Small intestine (tissue), 7 donors: ENCODE data around the gene PSRC1. TPM values are rescaled to one million over a fixed set of nuclear protein-coding genes. Genes with fewer than 3 reads are reported as not detected.

ENCODE experiments used
- DNase-seq, 2 donors: peaks; one replicate each; pipeline versions ENCODE4 v3.0.0 to v3.0.0-alpha.2; 2013
- FAIRE-seq: peaks from 2 replicates; lab custom pipeline; 2012; peaks lifted over from hg19 to GRCh38; lab: Jason Lieb, UNC
- H3K27ac ChIP-seq, 3 donors: one replicate each; pipeline ENCODE4 v1.5.1; 2013; ENCODE audit warnings: low read length in 2 of 3, mild to moderate bottlenecking in 2 of 3, control low read depth in 1 of 3, inconsistent platforms in 1 of 3, low read depth in 1 of 3, moderate library complexity in 1 of 3
- H3K27me3 ChIP-seq, 3 donors: one replicate each; pipeline ENCODE4 v1.6.1; 2013; ENCODE audit warnings: low read length in 3 of 3, inconsistent platforms in 1 of 3; ENCODE audit not compliant: control insufficient read depth in 3 of 3, insufficient read depth in 3 of 3
- H3K36me3 ChIP-seq, 3 donors: one replicate each; pipeline ENCODE4 v1.6.1; 2013; ENCODE audit warnings: low read length in 3 of 3, inconsistent platforms in 1 of 3, low read depth in 1 of 3, mild to moderate bottlenecking in 1 of 3, moderate library complexity in 1 of 3; ENCODE audit not compliant: control insufficient read depth in 3 of 3, insufficient read depth in 2 of 3
- H3K4me1 ChIP-seq, 3 donors: one replicate each; pipeline ENCODE4 v1.6.1; 2013; ENCODE audit warnings: low read length in 2 of 3, inconsistent platforms in 1 of 3, low read depth in 1 of 3, mild to moderate bottlenecking in 1 of 3, moderate library complexity in 1 of 3; ENCODE audit not compliant: control insufficient read depth in 3 of 3, insufficient read depth in 2 of 3
- H3K4me3 ChIP-seq, 3 donors: one replicate each; pipeline ENCODE4 v1.5.1; 2013; ENCODE audit warnings: low read length in 3 of 3, control low read depth in 1 of 3, inconsistent platforms in 1 of 3, low read depth in 1 of 3, mild to moderate bottlenecking in 1 of 3, moderate library complexity in 1 of 3
- H3K9me3 ChIP-seq, 2 donors: one replicate each; pipeline ENCODE4 v1.6.1; 2013; ENCODE audit warnings: low read depth in 1 of 2, low read length in 1 of 2; ENCODE audit not compliant: control insufficient read depth in 2 of 2, insufficient read depth in 1 of 2
- WGBS, 3 donors: extraction: QIAGEN DNeasy Blood & Tissue Kit; methylation state at CpG; one replicate each; pipeline ENCODE4 v1.1.7; 2013; 5-methylcytosine and 5-hydroxymethylcytosine counted together
- polyA plus RNA-seq, 4 donors: library from polyadenylated mRNA; stranded (reverse) in 3 of 4; unstranded in 1 of 4; fragments of 200-250 nt in 3 of 4; fragments of 120-200 nt in 1 of 4; gene quantifications; one replicate each; pipeline versions ENCODE4 v1.2.1 to v1.2.3, GENCODE V29; 2013
- donor health status: healthy with polysubstance abuse.
- donor health status: control.
- donor health status: control.
- donor health status: Bipolar disorder and iron deficiency.
- donor health status: healthy.

The PSRC1 gene
- polyA plus RNA-seq, 4 donors = 0.67 to 15.5 (median 8.0) TPM

DNA sequence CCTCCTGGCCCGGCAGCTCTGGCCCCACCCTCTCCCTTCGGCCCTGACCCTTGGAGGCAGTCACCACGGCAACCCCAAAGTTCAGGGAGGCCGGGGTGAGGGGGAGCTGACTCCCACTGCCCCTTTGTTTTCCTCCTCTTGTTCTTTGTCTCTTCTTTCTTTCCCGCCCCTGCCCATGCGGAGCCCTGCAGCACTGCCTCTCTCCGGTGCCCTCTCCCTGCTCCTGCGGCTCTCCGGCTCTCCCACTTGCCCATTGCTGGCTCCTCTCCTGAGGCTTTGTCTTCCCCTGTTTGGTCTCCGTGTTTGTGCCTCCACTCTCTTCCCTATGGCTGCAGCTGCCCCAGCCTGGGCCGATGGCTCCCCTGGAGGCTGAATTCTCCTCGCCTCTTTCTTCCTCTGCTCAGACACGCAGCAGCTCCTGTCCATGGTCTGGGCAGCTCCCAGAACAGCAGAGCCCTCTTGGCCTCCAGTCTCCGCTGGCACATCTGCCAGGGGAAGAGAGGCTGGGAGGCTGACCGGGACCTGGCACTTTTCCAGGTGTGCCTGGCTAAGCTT is 27.8 kb downstream of the PSRC1 start:
- 48 to 62% (median 61%) methylated on average over 14 to 15 of the region's 15 CpGs for WGBS, 3 donors
- H3K36me3 ChIP-seq = peaks cover 0 to 55% (median 0%) of the 10 kb centered on the region in 3 donors
- FAIRE-seq (no peak), DNase-seq (no peak)
- H3K4me1 ChIP-seq = peaks cover 0 to 29% (median 1%) of the 10 kb centered on the region in 3 donors
- H3K27ac ChIP-seq = no peak overlapping the region
- H3K27me3 ChIP-seq = no peaks in the 10 kb centered on the region
- no peak overlapping the region for H3K4me3 ChIP-seq
- peaks cover 0 to 15% of the 10 kb centered on the region in 2 donors for H3K9me3 ChIP-seq

- WGBS, 3 donors = 61 to 79% (median 79%) methylated on average over 7 of the region's 7 CpGs
- peak overlapping the region in 1 of 3 donors; percentile 55 for H3K27ac ChIP-seq
- no peak for FAIRE-seq
- DNase-seq = no peak
- H3K9me3 ChIP-seq = peaks cover 0 to 15% of the 10 kb centered on the region in 2 donors
- peaks cover 0 to 31% (median 2%) of the 10 kb centered on the region in 3 donors for H3K4me1 ChIP-seq
- H3K27me3 ChIP-seq = no peaks in the 10 kb centered on the region
- H3K4me3 ChIP-seq = no peak overlapping the region
- peaks cover 0 to 53% (median 0%) of the 10 kb centered on the region in 3 donors for H3K36me3 ChIP-seq
Measured at GRCh38 chr1:109254621-109255096, 28.3 kb downstream of the PSRC1 start.

DNA sequence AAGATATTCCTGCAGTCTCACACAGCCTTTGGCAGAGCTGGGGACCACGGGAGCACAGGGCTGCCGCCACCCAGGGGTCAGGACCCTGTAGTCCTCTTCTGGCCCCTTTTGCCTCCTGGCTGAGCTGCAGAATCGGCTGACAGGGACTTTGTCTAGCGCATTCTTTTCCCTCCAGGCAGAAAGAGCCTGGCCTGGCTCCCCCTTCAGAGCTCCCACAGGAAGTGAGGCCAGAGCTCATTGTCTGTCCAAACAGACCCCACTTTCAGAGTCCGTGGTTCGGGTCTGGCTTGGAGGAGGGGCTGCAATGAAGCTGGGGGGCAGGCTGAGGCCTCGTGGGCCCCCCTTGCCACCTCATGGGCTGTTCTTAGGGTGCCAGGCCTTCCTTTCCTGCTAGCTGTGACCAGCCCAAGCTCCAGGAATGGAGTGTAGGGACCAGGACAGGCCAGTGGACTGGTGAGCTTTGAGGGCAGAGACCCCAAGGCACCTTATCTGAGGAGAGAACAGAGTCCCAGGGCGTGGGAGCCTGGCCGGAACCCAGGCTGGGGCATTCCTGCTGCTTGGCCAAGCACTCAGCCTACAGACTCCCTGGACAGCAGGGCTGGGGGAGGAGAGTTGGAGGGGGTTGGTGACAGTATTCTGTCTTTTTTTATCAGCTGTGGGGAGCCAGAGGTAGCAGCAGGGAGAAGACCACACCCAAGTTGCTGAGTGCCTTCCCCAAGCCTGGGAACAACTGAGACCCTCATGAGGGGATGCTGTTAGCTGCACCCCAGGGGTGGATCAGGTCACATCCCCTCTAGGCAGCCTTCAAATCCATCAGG is 28.9 kb downstream of the PSRC1 start:
- FAIRE-seq = no peak
- no peaks in the 10 kb centered on the region for H3K27me3 ChIP-seq
- peaks cover 0 to 34% (median 2%) of the 10 kb centered on the region in 3 donors for H3K4me1 ChIP-seq
- H3K4me3 ChIP-seq = no peak overlapping the region
- peak overlapping the region in 2 of 3 donors; percentile 55 to 61 for H3K27ac ChIP-seq
- H3K36me3 ChIP-seq = peaks cover 0 to 47% (median 0%) of the 10 kb centered on the region in 3 donors
- peaks cover 0 to 15% of the 10 kb centered on the region in 2 donors for H3K9me3 ChIP-seq
- WGBS, 3 donors = 37 to 50% (median 41%) methylated on average over 9 of the region's 9 CpGs
- no peak for DNase-seq

DNA sequence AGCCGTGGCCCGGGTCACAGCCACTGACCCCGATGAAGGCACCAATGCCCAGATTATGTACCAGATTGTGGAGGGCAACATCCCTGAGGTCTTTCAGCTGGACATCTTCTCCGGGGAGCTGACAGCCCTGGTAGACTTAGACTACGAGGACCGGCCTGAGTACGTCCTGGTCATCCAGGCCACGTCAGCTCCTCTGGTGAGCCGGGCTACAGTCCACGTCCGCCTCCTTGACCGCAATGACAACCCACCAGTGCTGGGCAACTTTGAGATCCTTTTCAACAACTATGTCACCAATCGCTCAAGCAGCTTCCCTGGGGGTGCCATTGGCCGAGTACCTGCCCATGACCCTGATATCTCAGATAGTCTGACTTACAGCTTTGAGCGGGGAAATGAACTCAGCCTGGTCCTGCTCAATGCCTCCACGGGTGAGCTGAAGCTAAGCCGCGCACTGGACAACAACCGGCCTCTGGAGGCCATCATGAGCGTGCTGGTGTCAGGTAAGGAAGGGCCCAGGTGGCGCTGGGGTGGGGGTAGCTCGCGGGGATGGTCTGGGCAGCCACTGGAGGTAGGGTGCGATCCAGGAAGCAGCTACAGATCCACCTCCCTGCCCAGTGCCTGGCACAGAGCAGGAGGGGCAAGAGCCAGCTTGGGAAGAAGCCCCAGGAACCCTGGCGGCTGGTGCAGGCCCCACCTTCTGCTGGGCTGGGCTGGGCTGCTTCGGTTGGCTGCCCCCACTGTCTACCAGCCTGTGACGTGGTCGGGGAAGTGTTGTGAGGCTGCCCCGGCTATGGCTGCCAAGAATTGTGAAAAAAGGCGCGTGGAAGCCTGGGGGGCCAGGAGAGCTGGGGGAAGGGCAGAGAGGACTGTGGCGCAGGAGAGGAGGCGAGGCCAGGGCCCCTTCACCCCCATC is 29.8 kb downstream of the PSRC1 start:
- WGBS, 3 donors = 81 to 85% (median 81%) methylated on average over 33 of the region's 33 CpGs
- DNase-seq = no peak
- H3K27ac ChIP-seq = peak overlapping the region in 2 of 3 donors; percentile 55 to 61

GRCh38 chr1:109252167-109252892 is 30.6 kb downstream of the PSRC1 start:
- H3K4me3 ChIP-seq = no peak overlapping the region
- H3K27ac ChIP-seq = no peak overlapping the region
- no peak for DNase-seq
- no peaks in the 10 kb centered on the region for H3K27me3 ChIP-seq
- peaks cover 0 to 15% of the 10 kb centered on the region in 2 donors for H3K9me3 ChIP-seq
- H3K4me1 ChIP-seq = peaks cover 0 to 37% (median 2%) of the 10 kb centered on the region in 3 donors
- peaks cover 0 to 31% (median 0%) of the 10 kb centered on the region in 3 donors for H3K36me3 ChIP-seq
- FAIRE-seq = no peak
- WGBS, 3 donors = 95 to 97% (median 96%) methylated on average over 31 of the region's 31 CpGs

More for the DNA sequence above, 29.8 kb downstream of the PSRC1 start:
- peaks cover 0 to 38% (median 0%) of the 10 kb centered on the region in 3 donors for H3K36me3 ChIP-seq
- H3K27me3 ChIP-seq = no peaks in the 10 kb centered on the region
- FAIRE-seq = no peak
- H3K9me3 ChIP-seq = peaks cover 0 to 15% of the 10 kb centered on the region in 2 donors
- peaks cover 0 to 37% (median 2%) of the 10 kb centered on the region in 3 donors for H3K4me1 ChIP-seq
- H3K4me3 ChIP-seq = no peak overlapping the region

GRCh38 chr1:109251277-109252166 is 31.4 kb downstream of the PSRC1 start:
- H3K27ac ChIP-seq = no peak overlapping the region
- DNase-seq (no peak), FAIRE-seq (no peak)
- H3K36me3 ChIP-seq = peaks cover 0 to 31% (median 0%) of the 10 kb centered on the region in 3 donors
- 96 to 97% (median 96%) methylated on average over 32 of the region's 32 CpGs for WGBS, 3 donors
- peaks cover 0 to 3% (median 0%) of the 10 kb centered on the region in 3 donors for H3K27me3 ChIP-seq
- H3K9me3 ChIP-seq = peaks cover 0 to 15% of the 10 kb centered on the region in 2 donors
- H3K4me3 ChIP-seq = no peak overlapping the region
- peaks cover 0 to 37% (median 2%) of the 10 kb centered on the region in 3 donors for H3K4me1 ChIP-seq
